ENCODE data around the gene HS6ST2. TPM values are rescaled to one million over a fixed set of nuclear protein-coding genes. Genes with fewer than 3 reads are reported as not detected.

The HS6ST2 gene
- total RNA-seq, 1 experiment from 2014 or later: 13.4 TPM

DNA sequence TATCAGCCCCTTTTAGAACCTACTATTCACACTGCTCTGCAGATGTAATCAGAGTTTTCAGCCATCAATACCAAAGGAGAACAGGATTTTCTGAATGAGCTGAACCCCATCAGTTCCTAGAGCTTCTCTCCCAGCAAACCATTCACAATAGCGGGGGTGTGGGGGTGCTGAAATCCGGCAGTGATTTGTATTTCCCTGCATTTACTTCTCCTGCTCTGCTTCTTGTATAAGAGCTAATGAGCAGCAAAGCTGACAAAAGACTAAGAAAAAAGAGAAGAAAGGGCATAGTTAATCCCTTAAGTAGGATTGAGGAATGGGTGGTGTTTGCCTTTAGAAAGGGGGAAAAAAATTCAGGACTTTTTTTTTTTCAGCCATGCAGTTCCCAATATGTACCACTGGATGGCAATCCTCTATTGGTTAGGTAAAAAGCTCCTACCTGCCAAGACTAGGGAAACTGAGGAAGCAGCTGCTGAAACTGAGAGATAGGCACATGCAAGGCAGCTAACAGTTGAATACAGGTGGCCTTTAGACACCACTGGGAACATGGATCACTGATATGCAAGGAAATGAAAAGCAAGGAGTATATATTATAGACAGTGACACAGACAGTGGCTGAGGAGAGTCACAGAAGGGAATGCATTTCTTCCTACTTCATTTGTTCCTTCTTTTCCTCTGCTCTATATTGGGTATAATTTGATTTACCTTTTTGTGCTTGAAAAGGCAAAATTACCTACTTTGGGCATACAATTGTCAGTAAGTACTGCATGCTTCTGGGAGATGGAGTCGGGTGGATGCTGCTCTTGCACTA lies 217.9 kb downstream of the HS6ST2 start:
- CTCF ChIA-PET: interaction anchor here (0.7 to 0.8 kb wide), 2 partner anchors 22 to 207 kb away, joined by 6 read pairs; no protein-coding TSS in a partner anchor
- Histone ChIP-seq H3K9me2 (ENCODE audit: insufficient read depth) (no peaks in the 10 kb centered on the region), H3K27me3 (ENCODE audit: insufficient read depth, low read depth) (no peaks in the 10 kb centered on the region), H3K4me2 (no peak overlapping the region), H3K27ac (no peak overlapping the region), H3K79me2 (ENCODE audit: low read depth) (no peaks in the 10 kb centered on the region), H3K4me1 (replicated peaks; ENCODE audit: insufficient read depth) (peaks cover 29% of the 10 kb centered on the region), H3K36me3 (ENCODE audit: low read depth) (no peaks in the 10 kb centered on the region), H3K4me3 (no peak overlapping the region), H2AFZ (no peak overlapping the region), H3F3A (ENCODE audit: insufficient read depth, low read depth) (peaks cover 5% of the 10 kb centered on the region; the same call in 1 of the 2 replicates), H3K9me3 (ENCODE audit: insufficient read depth, low read depth) (no peaks in the 10 kb centered on the region), H4K20me1 (ENCODE audit: insufficient read depth) (0 out of 2 replicates have a peak, but pooled peaks cover 6% of the 10 kb centered on the region)
- no peak for TF ChIP-seq EZH2 (IDR thresholded peaks at IDR 0.05; ENCODE audit: low read depth)
- TF ChIP-seq, protein P1, sequence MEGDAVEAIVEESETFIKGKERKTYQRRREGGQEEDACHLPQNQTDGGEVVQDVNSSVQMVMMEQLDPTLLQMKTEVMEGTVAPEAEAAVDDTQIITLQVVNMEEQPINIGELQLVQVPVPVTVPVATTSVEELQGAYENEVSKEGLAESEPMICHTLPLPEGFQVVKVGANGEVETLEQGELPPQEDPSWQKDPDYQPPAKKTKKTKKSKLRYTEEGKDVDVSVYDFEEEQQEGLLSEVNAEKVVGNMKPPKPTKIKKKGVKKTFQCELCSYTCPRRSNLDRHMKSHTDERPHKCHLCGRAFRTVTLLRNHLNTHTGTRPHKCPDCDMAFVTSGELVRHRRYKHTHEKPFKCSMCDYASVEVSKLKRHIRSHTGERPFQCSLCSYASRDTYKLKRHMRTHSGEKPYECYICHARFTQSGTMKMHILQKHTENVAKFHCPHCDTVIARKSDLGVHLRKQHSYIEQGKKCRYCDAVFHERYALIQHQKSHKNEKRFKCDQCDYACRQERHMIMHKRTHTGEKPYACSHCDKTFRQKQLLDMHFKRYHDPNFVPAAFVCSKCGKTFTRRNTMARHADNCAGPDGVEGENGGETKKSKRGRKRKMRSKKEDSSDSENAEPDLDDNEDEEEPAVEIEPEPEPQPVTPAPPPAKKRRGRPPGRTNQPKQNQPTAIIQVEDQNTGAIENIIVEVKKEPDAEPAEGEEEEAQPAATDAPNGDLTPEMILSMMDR (conservative IDR thresholded peaks at IDR 0.05): peak; percentile 93
- POLR2A ChIA-PET (ENCODE audit: unreplicated experiment): interaction anchor here (0.5 kb wide), 1 partner anchor 76 kb away, joined by 3 read pairs; no protein-coding TSS in a partner anchor
- intact Hi-C loops (cut with micrococcal nuclease; ENCODE audit: unreplicated experiment): loop anchor here (5.0 to 10.0 kb wide), 2 partner anchors 432 to 934 kb away; no protein-coding TSS in a partner anchor
- BruUV-seq (replicated peaks): no TSS peak
- no peak for DNase-seq

DNA sequence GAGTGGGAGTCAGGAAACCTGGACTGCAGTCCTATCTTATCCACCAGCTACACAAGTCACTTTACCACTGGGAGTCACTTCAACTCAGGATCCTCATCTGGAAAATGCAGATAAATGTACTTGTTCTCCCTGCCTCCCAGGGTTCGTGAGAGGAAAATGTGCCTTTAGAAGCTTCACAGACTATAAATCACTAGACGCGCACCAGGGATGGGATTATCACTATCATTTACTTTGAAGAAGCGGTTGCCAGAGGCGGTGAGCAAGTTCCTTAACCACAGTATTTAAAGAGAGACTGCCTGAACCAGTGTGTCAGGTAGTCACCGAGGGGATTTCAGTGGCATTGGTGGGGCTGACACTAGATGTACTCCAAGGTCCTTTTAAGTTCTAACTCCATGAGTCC lies 219.5 kb downstream of the HS6ST2 start:
- intact Hi-C loops (cut with micrococcal nuclease; ENCODE audit: unreplicated experiment): no loop called here
- Histone ChIP-seq H3K9me3 (ENCODE audit: insufficient read depth, low read depth) (no peaks in the 10 kb centered on the region), H3K9me2 (ENCODE audit: insufficient read depth) (no peaks in the 10 kb centered on the region), H3K4me1 (replicated peaks; ENCODE audit: insufficient read depth) (peaks cover 29% of the 10 kb centered on the region), H2AFZ (no peak overlapping the region), H3K36me3 (ENCODE audit: low read depth) (no peaks in the 10 kb centered on the region), H3F3A (ENCODE audit: insufficient read depth, low read depth) (peaks cover 5% of the 10 kb centered on the region; the same call in 1 of the 2 replicates), H3K27ac (no peak overlapping the region), H4K20me1 (ENCODE audit: insufficient read depth) (0 out of 2 replicates have a peak, but pooled peaks cover 6% of the 10 kb centered on the region), H3K27me3 (ENCODE audit: insufficient read depth, low read depth) (no peaks in the 10 kb centered on the region), H3K4me3 (no peak overlapping the region), H3K79me2 (ENCODE audit: low read depth) (no peaks in the 10 kb centered on the region), H3K4me2 (no peak overlapping the region)
- ChIA-PET POLR2A (ENCODE audit: unreplicated experiment) (no interaction called here), CTCF (no interaction called here)
- no TSS peak for BruUV-seq (replicated peaks)
- no peak for DNase-seq
- no peak for TF ChIP-seq EZH2 (IDR thresholded peaks at IDR 0.05; ENCODE audit: low read depth)
- TF ChIP-seq, protein P1 (conservative IDR thresholded peaks at IDR 0.05): no peak

DNA sequence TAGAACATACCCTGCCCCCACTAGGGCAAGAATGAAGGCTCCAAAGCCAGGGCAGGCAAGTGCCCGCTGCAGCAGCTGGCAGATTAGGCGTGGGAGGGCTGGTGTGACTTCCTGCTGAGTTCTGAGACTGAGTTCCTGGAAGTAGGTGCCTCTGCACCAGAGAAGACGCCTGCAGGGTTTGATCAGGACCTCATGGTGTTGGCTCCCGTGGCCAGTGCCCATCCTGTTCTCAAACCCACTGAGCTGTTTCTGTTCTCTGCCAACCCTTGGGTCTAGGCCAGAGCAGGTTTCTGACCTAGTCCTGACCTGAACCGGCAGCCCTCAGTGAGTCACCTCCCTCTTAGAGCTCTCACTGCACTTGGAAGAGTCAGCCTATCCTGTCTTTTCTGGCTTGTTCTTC lies 220.7 kb downstream of the HS6ST2 start:
- H3K9me3 ChIP-seq (ENCODE audit: insufficient read depth, low read depth): no peaks in the 10 kb centered on the region
- DNase-seq: peak; percentile 36 to 65
- no peak overlapping the region for H3K27ac ChIP-seq
- H3K79me2 ChIP-seq (ENCODE audit: low read depth): no peaks in the 10 kb centered on the region
- H2AFZ ChIP-seq: no peak overlapping the region
- ChIA-PET POLR2A (ENCODE audit: unreplicated experiment) (interaction anchor here (0.7 kb wide), 1 partner anchor 1817 kb away, joined by 3 read pairs; no protein-coding TSS in a partner anchor), CTCF (interaction anchor here (0.6 kb wide), 2 partner anchors 203 to 460 kb away, joined by 3 read pairs; no protein-coding TSS in a partner anchor)
- H3F3A ChIP-seq (ENCODE audit: insufficient read depth, low read depth): peaks cover 5% of the 10 kb centered on the region; the same call in 1 of the 2 replicates
- no peak overlapping the region for H3K4me3 ChIP-seq
- H3K27me3 ChIP-seq (ENCODE audit: insufficient read depth, low read depth): no peaks in the 10 kb centered on the region
- intact Hi-C loops (cut with micrococcal nuclease; ENCODE audit: unreplicated experiment): no loop called here
- H4K20me1 ChIP-seq (ENCODE audit: insufficient read depth): 0 out of 2 replicates have a peak, but pooled peaks cover 6% of the 10 kb centered on the region
- H3K36me3 ChIP-seq (ENCODE audit: low read depth): 0 out of 2 replicates have a peak, but pooled peaks cover 3% of the 10 kb centered on the region
- H3K4me1 ChIP-seq (replicated peaks; ENCODE audit: insufficient read depth): peaks cover 28% of the 10 kb centered on the region
- peak overlapping the region; percentile 46 for H3K4me2 ChIP-seq
- TF ChIP-seq, protein P1 (conservative IDR thresholded peaks at IDR 0.05): no peak
- TF ChIP-seq EZH2 (IDR thresholded peaks at IDR 0.05; ENCODE audit: low read depth): no peak
- no TSS peak for BruUV-seq (replicated peaks)
- no peaks in the 10 kb centered on the region for H3K9me2 ChIP-seq (ENCODE audit: insufficient read depth)

All from PC-9 (cell line).